GM06990 (cell line): ENCODE data around the gene ST8SIA6.

ENCODE experiments used
- DNase-seq: peaks from one replicate; pipeline ENCODE4 v3.0.0-alpha.2; 2011; ENCODE audit not compliant: insufficient read length; ENCODE audit errors: extremely low read depth
- H3K27me3 ChIP-seq: replicated peaks from 2 replicates; pipeline ENCODE4 v1.6.0; 2011; ENCODE audit warnings: low read length; ENCODE audit not compliant: control insufficient read depth, insufficient read depth
- H3K36me3 ChIP-seq: 2 replicates; pipeline ENCODE4 v1.5.1; 2011; ENCODE audit warnings: low read length; ENCODE audit not compliant: control insufficient read depth, insufficient read depth
- H3K4me3 ChIP-seq: replicated peaks from 2 replicates; pipeline ENCODE4 v1.5.1; 2011; ENCODE audit warnings: low read depth, mild to moderate bottlenecking, control low read depth, low read length
- CTCF ChIP-seq: IDR thresholded peaks from 2 replicates; pipeline ENCODE4 v1.5.1; 2011; ENCODE audit warnings: low read length, control low read depth, mild to moderate bottlenecking, inconsistent platforms; ENCODE audit not compliant: insufficient read depth, poor library complexity, severe bottlenecking

Gene ST8SIA6

DNA sequence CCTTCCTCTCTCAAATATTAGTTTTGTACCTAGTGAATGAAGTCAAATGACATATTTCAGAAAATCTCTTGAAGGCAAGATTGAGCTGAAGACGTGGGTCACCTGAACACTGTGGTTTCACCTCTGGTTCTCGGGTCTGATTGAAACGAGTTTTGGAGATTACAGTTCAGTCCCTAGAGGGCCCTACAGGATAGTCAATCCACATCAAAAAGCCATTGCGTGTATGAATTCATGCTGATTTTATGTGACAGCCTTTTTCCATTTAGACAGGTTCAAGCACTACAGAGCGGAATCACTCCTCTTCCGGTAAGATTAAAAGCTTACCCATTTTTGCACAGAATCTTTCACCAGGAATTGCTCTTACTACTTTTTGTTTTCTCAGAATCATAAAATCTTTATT lies 164.2 kb downstream of the ST8SIA6 start:
- TF ChIP-seq CTCF: peak; percentile 10
- H3K4me3 ChIP-seq: no peak overlapping the region
- DNase-seq: no peak
- H3K27me3 ChIP-seq: peaks cover 1% of the 10 kb centered on the region; the same call in 1 of the 2 replicates
- H3K36me3 ChIP-seq: no peaks in the 10 kb centered on the region

GRCh38 chr10:17289763-17290162 lies 164.6 kb downstream of the ST8SIA6 start:
- H3K27me3 ChIP-seq: peaks cover 1% of the 10 kb centered on the region; the same call in 1 of the 2 replicates
- no peaks in the 10 kb centered on the region for H3K36me3 ChIP-seq
- TF ChIP-seq CTCF: no peak
- no peak overlapping the region for H3K4me3 ChIP-seq
- no peak for DNase-seq

DNA sequence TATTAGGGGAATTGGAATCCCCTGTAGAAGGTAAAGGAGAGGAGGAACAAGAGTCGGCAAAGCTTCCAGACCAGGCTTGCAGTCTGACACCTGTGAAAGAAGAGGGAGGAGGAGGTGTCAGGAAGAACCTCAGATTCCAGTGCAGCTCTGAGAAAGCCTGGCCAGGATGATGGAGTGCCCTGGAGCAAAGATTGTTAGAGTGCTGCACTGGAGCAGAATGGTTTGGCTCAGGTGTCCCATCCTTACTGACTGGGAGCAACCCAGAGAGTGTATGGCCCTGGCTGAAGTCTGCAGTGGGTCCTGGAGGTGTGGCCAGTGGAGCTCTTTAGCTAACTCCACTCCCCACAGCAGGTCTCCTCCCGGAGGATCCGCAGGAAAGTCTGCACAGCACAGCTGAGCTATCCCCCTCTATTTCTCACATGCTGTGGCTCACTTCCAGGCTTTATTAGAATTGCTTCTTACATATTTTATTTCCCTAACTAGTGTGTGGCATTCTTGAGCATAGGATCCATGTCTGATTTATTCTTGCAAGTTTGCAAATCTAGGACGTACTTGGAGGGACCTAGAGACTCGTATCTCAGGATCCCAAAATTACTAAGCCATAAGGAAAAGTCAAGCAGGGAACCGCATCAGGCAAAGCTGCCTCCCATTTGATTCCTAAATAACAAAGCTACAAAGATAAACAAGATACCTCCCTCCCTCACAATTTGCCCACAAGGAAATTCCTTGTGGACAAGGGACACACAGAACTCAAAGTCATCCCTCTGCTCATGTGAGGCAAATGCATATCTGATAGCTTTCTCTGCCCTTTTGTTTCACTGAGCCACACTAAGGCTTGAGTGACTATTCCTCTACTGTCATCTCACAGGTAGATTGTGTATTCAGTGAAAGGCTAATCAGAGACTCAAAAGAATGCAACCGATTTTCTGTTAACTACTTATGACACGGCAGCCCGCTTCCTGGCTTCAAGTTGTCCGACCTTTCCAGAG lies 167.5 kb downstream of the ST8SIA6 start:
- Histone ChIP-seq H3K36me3 (no peaks in the 10 kb centered on the region), H3K4me3 (no peak overlapping the region), H3K27me3 (peaks cover 1% of the 10 kb centered on the region; the same call in 1 of the 2 replicates)
- no peak for DNase-seq
- no peak for TF ChIP-seq CTCF

DNA sequence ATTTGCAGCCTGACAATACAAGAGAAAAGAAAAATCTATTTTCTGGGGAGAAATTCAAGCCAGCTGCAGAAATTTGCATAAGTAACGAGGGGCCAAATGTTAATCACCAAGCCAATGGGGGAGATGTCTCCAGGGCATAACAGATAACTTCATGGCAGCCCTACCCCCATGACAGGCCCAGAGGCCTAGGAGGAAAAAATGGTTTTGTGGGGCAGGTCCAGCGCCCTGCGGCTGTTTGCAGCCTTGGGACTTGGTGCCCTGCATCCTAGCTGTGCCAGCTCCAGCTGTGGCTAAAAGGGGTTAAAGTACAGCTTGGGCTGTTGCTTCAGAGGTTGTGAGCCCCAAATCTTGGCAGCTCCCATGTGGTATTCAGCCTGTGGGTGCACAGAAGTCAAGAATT lies 172.1 kb downstream of the ST8SIA6 start:
- no peak for DNase-seq
- Histone ChIP-seq H3K27me3 (peaks cover 1% of the 10 kb centered on the region; the same call in 1 of the 2 replicates), H3K36me3 (no peaks in the 10 kb centered on the region), H3K4me3 (no peak overlapping the region)
- no peak for TF ChIP-seq CTCF

DNA sequence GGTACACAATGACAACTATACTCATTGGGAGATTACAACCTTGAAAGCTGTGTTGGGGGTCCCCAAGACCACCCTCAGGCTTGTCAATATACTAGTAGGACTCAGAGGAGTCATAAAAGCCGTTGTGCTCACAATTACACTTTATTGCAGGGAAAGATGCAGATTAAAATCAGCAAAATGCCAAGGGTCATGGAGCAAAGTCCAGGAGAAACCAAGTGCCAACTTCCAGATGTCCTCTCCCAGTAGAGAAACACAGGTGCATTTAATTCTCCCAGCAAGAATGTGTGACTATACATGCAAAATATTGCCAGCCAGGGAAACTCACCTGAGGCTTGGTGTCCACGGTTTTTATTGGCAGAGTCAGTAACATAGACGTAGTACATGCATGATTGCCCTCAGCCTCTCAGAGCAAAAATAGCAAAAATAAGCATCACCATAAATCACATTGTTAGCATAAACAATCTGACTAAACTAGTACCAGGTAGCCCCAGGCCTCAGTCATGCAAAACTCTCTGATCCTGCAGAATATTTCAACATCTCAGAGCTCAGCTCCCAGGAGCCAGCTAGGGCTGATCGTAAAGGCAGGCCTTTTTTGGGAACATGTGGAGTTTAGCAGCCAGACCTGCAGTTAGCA lies 175.7 kb downstream of the ST8SIA6 start:
- DNase-seq: no peak
- TF ChIP-seq CTCF: no peak
- H3K4me3 ChIP-seq: no peak overlapping the region
- H3K27me3 ChIP-seq: no peaks in the 10 kb centered on the region
- no peaks in the 10 kb centered on the region for H3K36me3 ChIP-seq
